IPS-20b (cell line): ENCODE measurements around the gene AFAP1L1.

Experiments used
- H3K27ac ChIP-seq: one replicate; pipeline ENCODE4 v1.5.1; 2013; ENCODE audit warnings: low read length
- H3K27me3 ChIP-seq: 2 replicates; pipeline ENCODE4 v1.6.1; 2013; ENCODE audit warnings: mild to moderate bottlenecking, low read length, inconsistent platforms; ENCODE audit not compliant: insufficient read depth
- H3K36me3 ChIP-seq: 2 replicates; pipeline ENCODE4 v1.6.1; 2013; ENCODE audit warnings: low read depth, mild to moderate bottlenecking, inconsistent platforms, low read length, moderate library complexity; ENCODE audit not compliant: insufficient read depth
- H3K4me1 ChIP-seq: 2 replicates; pipeline ENCODE4 v1.6.1; 2013; ENCODE audit warnings: mild to moderate bottlenecking, control low read depth, inconsistent platforms, low read length, moderate library complexity; ENCODE audit not compliant: insufficient read depth
- H3K4me3 ChIP-seq: 2 replicates; pipeline ENCODE4 v1.5.1; 2013; ENCODE audit warnings: mild to moderate bottlenecking, low read length, inconsistent platforms
- H3K9ac ChIP-seq: 2 replicates; pipeline ENCODE4 v1.6.1; 2013; ENCODE audit warnings: low read depth, mild to moderate bottlenecking, inconsistent platforms, low read length, moderate library complexity
- H3K9me3 ChIP-seq: 2 replicates; pipeline ENCODE4 v1.6.1; 2013; ENCODE audit warnings: mild to moderate bottlenecking, low read depth, low read length, inconsistent platforms; ENCODE audit not compliant: insufficient read depth

The AFAP1L1 gene

GRCh38 chr5:149341876-149342275 is 70.2 kb downstream of the AFAP1L1 start:
- peaks cover under 1% of the 10 kb centered on the region; the same call in 1 of the 2 replicates for H3K36me3 ChIP-seq
- H3K27me3 ChIP-seq, result no peaks in the 10 kb centered on the region
- H3K9me3 ChIP-seq, result no peaks in the 10 kb centered on the region
- H3K27ac ChIP-seq, result no peak overlapping the region
- H3K4me1 ChIP-seq, result peaks cover 3% of the 10 kb centered on the region; the same call in 1 of the 2 replicates
- no peak overlapping the region for H3K9ac ChIP-seq
- H3K4me3 ChIP-seq, result no peak overlapping the region

GRCh38 chr5:149344151-149344550 is 72.5 kb downstream of the AFAP1L1 start:
- Histone ChIP-seq H3K27ac (no peak overlapping the region), H3K36me3 (peaks cover 23% of the 10 kb centered on the region), H3K4me1 (peaks cover 3% of the 10 kb centered on the region; the same call in 1 of the 2 replicates), H3K4me3 (peak overlapping the region; percentile 98; the same call in 1 of the 2 replicates), H3K9me3 (no peaks in the 10 kb centered on the region), H3K9ac (no peak overlapping the region; the same call in 1 of the 2 replicates), H3K27me3 (no peaks in the 10 kb centered on the region)

- H3K4me1 ChIP-seq, result peaks cover 3% of the 10 kb centered on the region; the same call in 1 of the 2 replicates
- H3K27me3 ChIP-seq, result no peaks in the 10 kb centered on the region
- H3K36me3 ChIP-seq, result peaks cover 35% of the 10 kb centered on the region
- H3K9me3 ChIP-seq, result no peaks in the 10 kb centered on the region
- H3K9ac ChIP-seq, result peak within 1 kb of the TSS; percentile 97
- H3K4me3 ChIP-seq, result peak within 1 kb of the TSS; percentile 98
- peak within 1 kb of the TSS; percentile 85 for H3K27ac ChIP-seq
Observed at GRCh38 chr5:149345147-149345891, 73.7 kb downstream of the AFAP1L1 start, which contains the start of gene GRPEL2. Gene GRPEL2, plus strand, starts transcription at chr5:149345499. Its CDS starts 41 bp downstream, at chr5:149345540.

- Histone ChIP-seq H3K4me1 (peaks cover 3% of the 10 kb centered on the region; the same call in 1 of the 2 replicates), H3K9ac (peak overlapping the region; percentile 97), H3K4me3 (peak overlapping the region; percentile 98)
Observed at GRCh38 chr5:149345892-149346222, 74.2 kb downstream of the AFAP1L1 start.

GRCh38 chr5:149348518-149348917 is 76.9 kb downstream of the AFAP1L1 start:
- Histone ChIP-seq H3K9ac (no peak overlapping the region), H3K36me3 (peaks cover 67% of the 10 kb centered on the region), H3K9me3 (no peaks in the 10 kb centered on the region), H3K27ac (no peak overlapping the region), H3K4me1 (peaks cover 3% of the 10 kb centered on the region; the same call in 1 of the 2 replicates), H3K27me3 (no peaks in the 10 kb centered on the region), H3K4me3 (no peak overlapping the region)

More at GRCh38 chr5:149345892-149346222, 74.2 kb downstream of the AFAP1L1 start:
- H3K27me3 ChIP-seq, result no peaks in the 10 kb centered on the region
- H3K36me3 ChIP-seq, result peaks cover 40% of the 10 kb centered on the region
- H3K9me3 ChIP-seq, result no peaks in the 10 kb centered on the region
- H3K27ac ChIP-seq, result peak overlapping the region; percentile 85

GRCh38 chr5:149349382-149349781 is 77.7 kb downstream of the AFAP1L1 start:
- H3K4me3 ChIP-seq, result no peak overlapping the region
- H3K9ac ChIP-seq, result no peak overlapping the region
- peaks cover 3% of the 10 kb centered on the region; the same call in 1 of the 2 replicates for H3K4me1 ChIP-seq
- H3K27ac ChIP-seq, result no peak overlapping the region
- no peaks in the 10 kb centered on the region for H3K27me3 ChIP-seq
- H3K36me3 ChIP-seq, result peaks cover 75% of the 10 kb centered on the region
- H3K9me3 ChIP-seq, result no peaks in the 10 kb centered on the region

GRCh38 chr5:149352169-149352568 is 80.5 kb downstream of the AFAP1L1 start:
- no peak overlapping the region for H3K4me3 ChIP-seq
- H3K27me3 ChIP-seq, result no peaks in the 10 kb centered on the region
- H3K4me1 ChIP-seq, result no peaks in the 10 kb centered on the region
- peaks cover 89% of the 10 kb centered on the region for H3K36me3 ChIP-seq
- H3K27ac ChIP-seq, result no peak overlapping the region
- H3K9me3 ChIP-seq, result no peaks in the 10 kb centered on the region
- H3K9ac ChIP-seq, result no peak overlapping the region

- Histone ChIP-seq H3K4me3 (no peak overlapping the region), H3K27me3 (no peaks in the 10 kb centered on the region), H3K36me3 (peaks cover 72% of the 10 kb centered on the region), H3K27ac (no peak overlapping the region), H3K4me1 (no peaks in the 10 kb centered on the region), H3K9ac (no peak overlapping the region), H3K9me3 (no peaks in the 10 kb centered on the region)
Observed at GRCh38 chr5:149353911-149354310, 82.3 kb downstream of the AFAP1L1 start.

GRCh38 chr5:149355688-149356087 is 84.0 kb downstream of the AFAP1L1 start:
- H3K36me3 ChIP-seq, result peaks cover 54% of the 10 kb centered on the region

GRCh38 chr5:149356391-149356790 is 84.7 kb downstream of the AFAP1L1 start:
- no peaks in the 10 kb centered on the region for H3K27me3 ChIP-seq
- H3K4me3 ChIP-seq, result no peak overlapping the region
- H3K4me1 ChIP-seq, result no peaks in the 10 kb centered on the region
- H3K27ac ChIP-seq, result no peak overlapping the region
- H3K36me3 ChIP-seq, result peaks cover 47% of the 10 kb centered on the region
- H3K9me3 ChIP-seq, result no peaks in the 10 kb centered on the region
- no peak overlapping the region for H3K9ac ChIP-seq

More at GRCh38 chr5:149355688-149356087, 84.0 kb downstream of the AFAP1L1 start:
- Histone ChIP-seq H3K4me1 (no peaks in the 10 kb centered on the region), H3K9me3 (no peaks in the 10 kb centered on the region), H3K9ac (no peak overlapping the region), H3K27me3 (no peaks in the 10 kb centered on the region), H3K27ac (no peak overlapping the region), H3K4me3 (no peak overlapping the region)

GRCh38 chr5:149357370-149358293 is 86.0 kb downstream of the AFAP1L1 start, which contains the start of gene PCYOX1L:
Gene PCYOX1L, plus strand, starts transcription at chr5:149358046. Its CDS starts 23 bp downstream, at chr5:149358069.
- H3K4me3 ChIP-seq, result peak within 1 kb of the TSS; percentile 72
- H3K36me3 ChIP-seq, result peaks cover 34% of the 10 kb centered on the region
- peak within 1 kb of the TSS; percentile 85; the same call in 1 of the 2 replicates for H3K9ac ChIP-seq
- no peaks in the 10 kb centered on the region for H3K27me3 ChIP-seq
- no peaks in the 10 kb centered on the region for H3K9me3 ChIP-seq
- no peaks in the 10 kb centered on the region for H3K4me1 ChIP-seq
- H3K27ac ChIP-seq, result no peak within 1 kb of the TSS
